Activated T-helper 1 cell treated with anti-CD3 and anti-CD28 coated beads, Interleukin-12 subunit alpha, Interleukin-12 subunit beta, Interleukin-2, Interleukin-4 antibody, amounts not matched to agents 30 ng/mL and 10 ng/mL and 1 ng/mL, durations not matched to agents 14 hours and 24 hours and 36 hours (primary cell): Measurements from ENCODE around the gene EFEMP2. TPM values are rescaled to one million over a fixed set of nuclear protein-coding genes. Genes with fewer than 3 reads are reported as not detected.

Experiments
- DNase-seq: peaks from one replicate; pipeline ENCODE4 v3.0.0; 2021; ENCODE audit warnings: low spot score
- H3K27ac Mint-ChIP-seq: one replicate; pipeline ENCODE4 v1.8.0; 2021; ENCODE audit warnings: mild to moderate bottlenecking, mixed read lengths
- H3K27me3 Mint-ChIP-seq: one replicate; pipeline ENCODE4 v1.8.0; 2022; ENCODE audit warnings: mild to moderate bottlenecking, moderate library complexity, mixed read lengths; ENCODE audit not compliant: insufficient read depth
- H3K36me3 Mint-ChIP-seq: one replicate; pipeline ENCODE4 v1.8.0; 2021; ENCODE audit warnings: low read depth, mixed read lengths
- H3K4me1 Mint-ChIP-seq: one replicate; pipeline ENCODE4 v1.8.0; 2021; ENCODE audit warnings: low read depth, mixed read lengths
- H3K4me3 Mint-ChIP-seq: one replicate; pipeline ENCODE4 v1.8.0; 2021; ENCODE audit warnings: mild to moderate bottlenecking, moderate library complexity, mixed read lengths
- H3K9me3 Mint-ChIP-seq: one replicate; pipeline ENCODE4 v1.8.0; 2021; ENCODE audit warnings: mixed read lengths
- intact Hi-C: fragments of 100-400 bp; cut with micrococcal nuclease; formaldehyde crosslinking; loops from one replicate; pipeline ENCODE4 v1.15.1; 2024
- total RNA-seq: library from RNA; stranded (reverse); gene quantifications from 2 replicates; pipeline ENCODE4 v1.2.3, GENCODE V29; 2022

EFEMP2 gene
- total RNA-seq, 1 donor from 2014 or later = 7.9 TPM

GRCh38 chr11:65826984-65827735, 45.4 kb downstream of the EFEMP2 start:
- Mint-ChIP-seq H3K4me3 (no peak overlapping the region), H3K27ac (peak overlapping the region; percentile 45), H3K36me3 (no peaks in the 10 kb centered on the region), H3K9me3 (no peaks in the 10 kb centered on the region), H3K27me3 (peaks cover 3% of the 10 kb centered on the region), H3K4me1 (peaks cover 23% of the 10 kb centered on the region)
- DNase-seq = no peak
- intact Hi-C loops = no loop called here

- no peak overlapping the region for H3K27ac Mint-ChIP-seq
- intact Hi-C loops = no loop called here
- H3K27me3 Mint-ChIP-seq = no peaks in the 10 kb centered on the region
- H3K9me3 Mint-ChIP-seq = no peaks in the 10 kb centered on the region
- peaks cover 14% of the 10 kb centered on the region for H3K4me1 Mint-ChIP-seq
- no peak overlapping the region for H3K4me3 Mint-ChIP-seq
- no peak for DNase-seq
- no peaks in the 10 kb centered on the region for H3K36me3 Mint-ChIP-seq
These were observed 49.6 kb downstream of the EFEMP2 start for GRCh38 chr11:65822776-65823528.

DNA sequence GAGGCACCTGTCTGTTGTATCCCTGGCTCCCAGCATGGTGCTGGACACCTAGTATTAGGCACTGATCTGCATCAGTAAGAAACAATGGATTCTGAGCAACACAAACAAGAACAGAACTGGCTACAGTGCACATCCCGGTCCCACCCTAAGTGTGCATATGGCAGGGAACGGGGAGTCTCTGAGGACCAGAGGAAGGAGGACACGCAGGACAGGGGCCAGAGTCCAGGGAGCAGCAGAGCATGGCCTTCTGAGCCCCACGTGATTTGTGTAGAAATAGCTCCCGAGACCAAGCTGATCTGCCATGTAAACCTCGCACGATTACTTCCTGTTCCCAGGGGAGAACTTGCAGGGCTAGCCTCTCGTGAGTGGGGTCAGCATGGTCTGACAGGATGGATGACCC, 51.5 kb downstream of the EFEMP2 start:
- H3K4me3 Mint-ChIP-seq = no peak overlapping the region
- H3K9me3 Mint-ChIP-seq = no peaks in the 10 kb centered on the region
- no peaks in the 10 kb centered on the region for H3K27me3 Mint-ChIP-seq
- DNase-seq = no peak
- no peaks in the 10 kb centered on the region for H3K36me3 Mint-ChIP-seq
- no peak overlapping the region for H3K27ac Mint-ChIP-seq
- intact Hi-C loops = no loop called here
- peaks cover 19% of the 10 kb centered on the region for H3K4me1 Mint-ChIP-seq

DNA sequence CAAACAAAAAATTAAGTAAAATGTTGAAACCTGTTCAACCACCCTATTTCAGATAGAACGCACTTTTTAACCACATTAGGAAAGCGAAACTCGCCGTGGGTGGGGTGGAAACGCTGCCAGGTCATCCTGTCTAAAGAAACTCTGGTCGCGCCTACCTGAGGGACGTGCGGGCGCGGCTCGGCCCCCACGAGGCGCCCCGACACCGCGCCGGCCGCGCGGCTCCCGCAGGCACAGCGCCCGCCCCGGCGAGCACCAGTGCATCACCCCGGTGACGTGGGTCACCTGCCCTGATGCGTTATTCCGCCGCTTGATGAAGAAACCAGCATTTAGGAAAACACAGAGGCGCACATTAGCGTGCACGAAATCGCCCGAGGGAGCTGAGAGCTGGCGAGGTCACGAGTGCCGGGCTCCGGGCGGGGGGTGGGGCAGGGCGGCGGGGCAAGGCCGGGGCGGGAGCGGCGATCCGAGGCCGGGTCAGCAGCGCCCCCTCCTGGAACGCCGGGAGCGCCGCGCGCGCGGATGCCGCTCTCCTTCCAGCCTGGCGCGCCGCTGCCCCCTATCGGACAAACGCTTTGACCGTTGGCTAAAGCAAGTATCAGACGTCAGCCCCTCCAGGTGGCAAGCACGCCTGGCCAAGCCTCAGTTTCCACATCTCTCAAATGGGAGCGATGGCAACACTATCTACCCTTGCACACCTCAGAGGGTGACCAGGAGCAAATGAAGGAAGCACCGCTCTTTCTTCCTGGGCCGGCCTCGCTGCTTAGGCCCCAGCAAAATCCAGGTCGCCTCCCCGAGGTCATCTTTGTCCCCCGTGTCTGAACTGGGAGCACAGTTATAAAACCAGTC, 54.5 kb downstream of the EFEMP2 start:
- Mint-ChIP-seq H3K27me3 (peaks cover 9% of the 10 kb centered on the region), H3K4me3 (peak overlapping the region; percentile 82), H3K4me1 (peaks cover 19% of the 10 kb centered on the region), H3K27ac (peak overlapping the region; percentile 82), H3K9me3 (no peaks in the 10 kb centered on the region), H3K36me3 (no peaks in the 10 kb centered on the region)
- intact Hi-C loops = loop anchor here (1.0 to 10.0 kb wide), 9 partner anchors 15 to 241 kb away; partner anchors contain the start of genes AP5B1, EHBP1L1 and SNX32
- DNase-seq = peak; percentile 90

GRCh38 chr11:65817312-65817834, 55.2 kb downstream of the EFEMP2 start:
- no peak for DNase-seq
- Mint-ChIP-seq H3K4me1 (peaks cover 19% of the 10 kb centered on the region), H3K27me3 (peaks cover 12% of the 10 kb centered on the region), H3K36me3 (no peaks in the 10 kb centered on the region), H3K9me3 (no peaks in the 10 kb centered on the region), H3K4me3 (peak overlapping the region; percentile 82), H3K27ac (peak overlapping the region; percentile 82)
- intact Hi-C loops = loop anchor here (5.0 to 10.0 kb wide), 2 partner anchors 53 to 240 kb away; partner anchors contain the start of gene EHBP1L1

- H3K9me3 Mint-ChIP-seq = no peaks in the 10 kb centered on the region
- intact Hi-C loops = loop anchor here (5.0 to 10.0 kb wide), 2 partner anchors 52 to 239 kb away; partner anchors contain the start of gene EHBP1L1
- no peaks in the 10 kb centered on the region for H3K36me3 Mint-ChIP-seq
- peak overlapping the region; percentile 24 for H3K4me3 Mint-ChIP-seq
- H3K27ac Mint-ChIP-seq = no peak overlapping the region
- H3K4me1 Mint-ChIP-seq = peaks cover 19% of the 10 kb centered on the region
- DNase-seq = no peak
- peaks cover 13% of the 10 kb centered on the region for H3K27me3 Mint-ChIP-seq
These were observed 55.9 kb downstream of the EFEMP2 start for GRCh38 chr11:65816696-65817095.

Other genes with a start within 250 kb of the EFEMP2 start
- 117 and 130 TPM in 2 replicates for gene SIPA1, start 234.7 kb downstream of the EFEMP2 start, total RNA-seq
- 102 and 104 TPM in 2 replicates for gene RELA, start 209.9 kb downstream of the EFEMP2 start, total RNA-seq
- 68.1 and 75.0 TPM in 2 replicates for gene KAT5, start 160.5 kb downstream of the EFEMP2 start, total RNA-seq
- 87.6 and 89.0 TPM in 2 replicates for gene RNASEH2C, start 152.0 kb downstream of the EFEMP2 start, total RNA-seq
- 17.4 and 19.2 TPM in 2 replicates for gene AP5B1, start 91.8 kb downstream of the EFEMP2 start, total RNA-seq
- 0.10 and 0.36 TPM in 2 replicates for gene OVOL1, start 85.7 kb downstream of the EFEMP2 start, total RNA-seq
- gene SNX32, start 38.8 kb downstream of the EFEMP2 start, total RNA-seq = 1.6 and 1.9 TPM in 2 replicates
- gene CFL1, start 14.6 kb downstream of the EFEMP2 start, total RNA-seq = 1,020 and 1,061 TPM in 2 replicates
- gene MUS81, start 12.4 kb downstream of the EFEMP2 start, total RNA-seq = 77.7 and 79.6 TPM in 2 replicates
- gene CTSW, start 7.0 kb upstream of the EFEMP2 start, total RNA-seq = 5.7 and 7.4 TPM in 2 replicates
- gene FIBP, start 15.7 kb upstream of the EFEMP2 start, total RNA-seq = 86.8 and 93.2 TPM in 2 replicates
- 66.7 and 70.8 TPM in 2 replicates for gene CCDC85B, start 17.9 kb upstream of the EFEMP2 start, total RNA-seq
- 31.7 and 33.5 TPM in 2 replicates for gene FOSL1, start 27.6 kb upstream of the EFEMP2 start, total RNA-seq
- gene C11orf68, start 46.3 kb upstream of the EFEMP2 start, total RNA-seq = 18.5 and 21.4 TPM in 2 replicates
- 119 and 129 TPM in 2 replicates for gene DRAP1, start 46.6 kb upstream of the EFEMP2 start, total RNA-seq
- gene TSGA10IP, start 72.7 kb upstream of the EFEMP2 start, total RNA-seq = not detected in 2 replicates
- gene SART1, start 88.9 kb upstream of the EFEMP2 start, total RNA-seq = 110 TPM in 2 replicates
- 69.0 and 70.7 TPM in 2 replicates for gene EIF1AD, start 129.4 kb upstream of the EFEMP2 start, total RNA-seq
- gene BANF1, start 129.7 kb upstream of the EFEMP2 start, total RNA-seq = 282 and 284 TPM in 2 replicates
- 1.7 and 2.0 TPM in 2 replicates for gene CST6, start 139.2 kb upstream of the EFEMP2 start, total RNA-seq
- gene CATSPER1, start 153.7 kb upstream of the EFEMP2 start, total RNA-seq = 0.18 and 0.76 TPM in 2 replicates
- 0.34 TPM in 1 of 2 replicates, not detected in the other for gene GAL3ST3, start 176.4 kb upstream of the EFEMP2 start, total RNA-seq
- gene SF3B2, start 179.6 kb upstream of the EFEMP2 start, total RNA-seq = 267 TPM in 2 replicates
- 80.4 and 89.5 TPM in 2 replicates for gene PACS1, start 197.5 kb upstream of the EFEMP2 start, total RNA-seq